GM18868 (cell line): ENCODE data around the gene TNS2.

Experiments
- ATAC-seq: cut with Tn5 transposase; IDR thresholded peaks from one replicate; pipeline ENCODE4 v1.9.1; 2021; ENCODE audit warnings: mild to moderate bottlenecking, moderate library complexity; ENCODE audit not compliant: unreplicated experiment

TNS2 gene

GRCh38 chr12:53056296-53056695 lies 6.4 kb downstream of the TNS2 start:
- no peak for ATAC-seq

- no peak for ATAC-seq
Measured at GRCh38 chr12:53056901-53057300, 7.0 kb downstream of the TNS2 start.

GRCh38 chr12:53057816-53058500 lies 8.1 kb downstream of the TNS2 start:
- no peak for ATAC-seq

DNA sequence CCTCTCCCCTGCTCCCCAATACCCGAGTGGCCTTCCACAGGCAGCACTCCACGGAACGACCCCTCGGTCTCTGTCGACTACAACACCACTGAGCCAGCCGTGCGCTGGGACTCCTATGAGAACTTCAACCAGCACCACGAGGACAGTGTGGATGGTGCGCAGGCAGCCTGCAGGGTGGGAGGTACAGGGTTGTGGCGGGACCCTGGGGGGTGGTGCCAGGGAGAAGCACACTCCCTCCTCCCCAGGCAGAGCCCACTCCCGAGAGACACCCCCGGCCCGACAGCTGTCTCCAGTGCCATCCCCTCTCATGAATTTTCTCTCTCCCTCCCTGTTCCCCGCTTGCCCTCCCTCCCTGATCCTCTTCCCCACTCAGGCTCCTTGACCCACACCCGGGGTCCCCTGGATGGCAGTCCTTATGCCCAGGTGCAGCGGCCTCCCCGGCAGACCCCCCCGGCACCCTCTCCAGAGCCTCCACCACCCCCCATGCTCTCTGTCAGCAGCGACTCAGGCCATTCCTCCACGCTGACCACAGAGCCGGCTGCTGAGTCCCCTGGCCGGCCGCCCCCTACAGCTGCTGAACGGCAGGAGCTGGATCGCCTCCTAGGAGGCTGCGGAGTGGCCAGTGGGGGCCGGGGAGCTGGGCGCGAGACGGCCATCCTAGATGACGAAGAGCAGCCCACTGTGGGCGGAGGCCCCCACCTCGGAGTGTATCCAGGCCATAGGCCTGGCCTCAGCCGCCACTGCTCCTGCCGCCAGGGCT lies 9.0 kb downstream of the TNS2 start:
- no peak for ATAC-seq

GRCh38 chr12:53059434-53060063 lies 9.7 kb downstream of the TNS2 start:
- ATAC-seq, result no peak

DNA sequence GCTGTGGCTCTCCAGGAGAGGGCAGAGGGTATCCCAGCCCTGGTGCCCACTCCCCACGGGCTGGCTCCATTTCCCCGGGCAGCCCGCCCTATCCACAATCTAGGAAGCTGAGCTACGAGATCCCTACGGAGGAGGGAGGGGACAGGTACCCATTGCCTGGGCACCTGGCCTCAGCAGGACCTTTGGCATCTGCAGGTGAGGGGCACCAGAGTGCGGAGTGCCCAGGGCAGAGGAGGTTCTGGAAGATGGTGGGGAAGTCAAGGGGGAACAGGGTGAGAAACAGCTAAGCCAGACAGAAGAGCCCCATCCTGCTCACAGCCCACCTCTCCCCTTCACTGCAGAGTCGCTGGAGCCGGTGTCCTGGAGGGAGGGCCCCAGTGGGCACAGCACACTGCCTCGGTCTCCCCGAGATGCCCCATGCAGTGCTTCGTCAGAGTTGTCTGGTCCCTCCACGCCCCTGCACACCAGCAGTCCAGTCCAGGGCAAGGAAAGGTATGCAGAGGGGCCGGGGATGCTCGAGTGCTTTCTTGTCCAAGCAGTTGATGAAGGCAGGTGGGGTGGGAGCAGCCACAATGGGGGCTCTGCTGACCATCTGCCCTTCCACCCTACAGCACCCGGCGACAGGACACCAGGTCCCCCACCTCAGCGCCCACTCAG lies 10.3 kb downstream of the TNS2 start:
- no peak for ATAC-seq

DNA sequence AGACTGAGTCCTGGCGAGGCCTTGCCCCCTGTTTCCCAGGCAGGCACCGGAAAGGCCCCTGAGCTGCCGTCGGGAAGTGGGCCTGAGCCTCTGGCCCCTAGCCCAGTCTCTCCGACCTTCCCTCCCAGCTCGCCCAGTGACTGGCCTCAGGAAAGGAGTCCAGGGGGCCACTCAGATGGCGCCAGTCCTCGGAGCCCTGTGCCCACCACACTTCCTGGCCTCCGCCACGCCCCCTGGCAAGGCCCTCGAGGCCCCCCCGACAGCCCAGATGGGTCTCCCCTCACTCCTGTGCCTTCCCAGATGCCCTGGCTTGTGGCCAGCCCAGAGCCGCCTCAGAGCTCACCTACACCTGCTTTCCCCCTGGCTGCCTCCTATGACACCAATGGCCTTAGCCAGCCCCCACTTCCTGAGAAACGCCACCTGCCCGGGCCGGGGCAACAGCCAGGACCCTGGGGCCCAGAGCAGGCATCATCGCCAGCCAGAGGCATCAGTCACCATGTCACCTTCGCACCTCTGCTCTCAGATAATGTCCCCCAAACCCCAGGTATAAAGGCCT lies 10.9 kb downstream of the TNS2 start:
- ATAC-seq, result no peak

GRCh38 chr12:53061404-53062010 lies 11.6 kb downstream of the TNS2 start:
- ATAC-seq, result no peak

GRCh38 chr12:53062011-53062961 lies 12.4 kb downstream of the TNS2 start:
- ATAC-seq, result no peak

DNA sequence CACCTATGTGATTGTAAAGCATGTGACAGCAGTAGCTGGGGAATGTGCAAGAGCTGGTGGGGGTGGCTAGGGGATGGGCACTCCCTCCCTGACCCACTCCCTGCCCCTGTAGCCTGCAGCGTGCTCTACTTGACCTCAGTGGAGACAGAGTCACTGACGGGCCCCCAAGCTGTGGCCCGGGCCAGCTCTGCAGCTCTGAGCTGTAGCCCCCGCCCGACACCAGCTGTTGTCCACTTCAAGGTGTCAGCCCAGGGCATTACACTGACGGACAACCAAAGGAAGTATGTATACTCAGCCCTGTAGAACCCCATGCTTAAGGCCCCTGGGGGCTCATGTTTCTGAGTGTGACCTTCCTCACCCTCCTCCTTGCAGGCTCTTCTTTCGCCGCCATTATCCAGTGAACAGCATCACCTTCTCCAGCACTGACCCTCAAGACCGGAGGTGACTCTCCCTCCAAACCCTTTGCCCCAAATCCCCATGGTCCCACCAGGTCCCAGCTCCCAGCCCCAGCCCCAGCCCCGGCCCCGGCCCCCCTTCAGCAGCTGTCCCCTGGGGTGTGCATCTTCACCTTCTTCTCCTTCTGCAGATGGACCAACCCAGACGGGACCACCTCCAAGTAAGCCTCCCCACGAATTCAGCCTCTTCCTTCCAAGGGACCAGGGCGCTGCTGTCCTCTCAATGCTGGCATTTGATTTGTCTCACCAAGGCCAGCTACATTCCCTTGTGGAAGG lies 13.3 kb downstream of the TNS2 start:
- ATAC-seq, result no peak

DNA sequence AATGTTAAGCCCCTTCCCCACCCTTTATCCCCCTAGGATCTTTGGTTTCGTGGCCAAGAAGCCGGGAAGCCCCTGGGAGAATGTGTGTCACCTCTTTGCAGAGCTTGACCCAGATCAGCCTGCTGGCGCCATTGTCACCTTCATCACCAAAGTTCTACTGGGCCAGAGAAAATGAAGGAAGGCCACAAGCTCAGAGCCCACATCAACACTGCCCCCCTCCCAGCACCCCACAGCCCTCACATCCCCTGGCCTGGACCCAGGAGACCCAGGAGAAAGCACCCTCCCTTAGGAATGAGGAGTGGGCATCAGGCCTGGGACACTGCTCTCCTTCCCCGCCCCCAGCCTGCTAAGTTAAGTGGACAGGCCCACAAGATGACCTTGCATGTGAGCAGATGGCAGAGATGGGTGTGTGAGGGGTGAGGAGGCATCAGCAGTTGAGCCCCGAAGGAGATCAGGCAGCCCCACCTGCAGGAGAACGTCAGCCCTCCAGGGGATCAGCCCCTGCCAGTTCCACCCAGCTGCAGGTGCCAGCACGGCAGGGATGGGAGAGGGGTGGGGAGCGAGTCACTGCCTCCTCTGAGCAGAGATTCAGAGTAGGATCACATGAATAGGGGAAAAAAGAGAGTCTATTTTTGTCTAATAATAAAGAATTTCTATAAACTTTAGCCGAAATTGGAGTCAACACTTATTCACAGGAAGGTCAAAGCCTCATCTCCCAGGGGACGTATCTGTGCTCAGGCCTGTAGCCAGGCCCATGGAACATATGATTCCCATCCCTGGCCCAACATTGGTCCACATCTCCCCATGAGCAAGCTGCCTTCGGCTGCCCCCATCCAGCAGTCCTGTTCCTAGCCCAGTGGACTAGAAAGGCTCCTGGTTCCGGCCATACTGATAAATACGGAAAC lies 14.1 kb downstream of the TNS2 start:
- ATAC-seq, result no peak

- ATAC-seq, result no peak
Measured at GRCh38 chr12:53064613-53065436, 15.0 kb downstream of the TNS2 start.

- ATAC-seq, result no peak
Measured at GRCh38 chr12:53065470-53065869, 15.6 kb downstream of the TNS2 start.

- no peak for ATAC-seq
Measured at GRCh38 chr12:53065975-53066931, 16.4 kb downstream of the TNS2 start.

GRCh38 chr12:53067074-53067992 lies 17.5 kb downstream of the TNS2 start:
- ATAC-seq, result no peak
